Fibroblast of skin of abdomen (primary cell): Measurements from ENCODE around the gene LIN54.
"Not testable (repeated sequence)": the region's sequence is repeated elsewhere in the genome, so short reads cannot be mapped to it uniquely, and the experiment has no call there.

Source experiments
- DNase-seq: peaks from one replicate; pipeline ENCODE4 v3.0.0-alpha.2; 2013

Gene LIN54

DNA sequence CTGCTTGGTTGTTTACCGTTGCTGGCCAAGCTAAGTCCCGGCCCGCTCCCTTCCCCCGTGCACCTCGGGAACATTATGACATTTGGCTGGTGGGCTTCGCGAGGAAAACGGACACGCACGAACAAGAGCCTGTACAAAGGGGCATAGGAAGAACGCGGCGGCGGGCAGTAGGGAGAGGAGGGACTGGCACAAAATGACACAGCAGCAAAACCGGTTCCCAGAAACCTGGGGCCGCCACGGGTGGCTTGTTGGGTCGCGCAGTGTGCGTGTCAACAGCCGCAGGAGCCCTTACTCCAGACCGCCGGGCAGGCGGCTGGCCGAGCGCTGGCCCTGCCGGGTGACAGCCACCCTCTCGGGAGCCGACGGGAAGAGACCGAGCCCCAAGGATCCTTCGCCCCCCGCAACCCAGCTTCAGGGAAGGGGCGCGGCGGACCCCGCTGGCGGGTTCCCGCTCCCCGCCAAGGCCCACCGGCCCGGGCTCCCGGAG, 1.6 kb upstream of the LIN54 start:
- DNase-seq = no peak

GRCh38 chr4:83011689-83012199, 1.1 kb upstream of the LIN54 start:
- DNase-seq = no peak

GRCh38 chr4:83010111-83010521, 507 bp downstream of the LIN54 start:
- peak; percentile 29 for DNase-seq

DNA sequence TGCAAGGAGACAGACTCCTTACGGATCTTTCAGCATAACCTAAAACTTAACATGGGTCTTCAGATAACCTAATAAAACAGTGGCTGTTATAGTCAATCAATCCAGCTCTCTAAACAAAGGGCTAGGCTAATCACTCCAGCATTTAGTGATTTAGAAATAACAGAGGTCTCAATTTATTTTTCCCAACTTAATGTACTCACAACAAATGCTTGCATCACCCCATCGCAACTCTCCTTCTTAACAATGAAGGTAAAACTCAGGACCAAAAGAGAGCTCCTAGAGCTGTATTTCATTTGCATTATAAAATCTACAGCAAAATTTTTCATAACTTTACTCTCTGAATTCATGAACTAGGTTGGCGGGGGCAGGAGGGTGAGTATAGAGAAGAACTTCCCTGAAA, 1.1 kb downstream of the LIN54 start:
- no peak for DNase-seq

GRCh38 chr4:83003044-83003791, 7.4 kb downstream of the LIN54 start:
- not testable (repeated sequence) for DNase-seq

- no peak for DNase-seq
Observed at GRCh38 chr4:83002329-83002728, 8.3 kb downstream of the LIN54 start.

- no peak for DNase-seq
Observed at GRCh38 chr4:82998898-82999297, 11.7 kb downstream of the LIN54 start.

DNA sequence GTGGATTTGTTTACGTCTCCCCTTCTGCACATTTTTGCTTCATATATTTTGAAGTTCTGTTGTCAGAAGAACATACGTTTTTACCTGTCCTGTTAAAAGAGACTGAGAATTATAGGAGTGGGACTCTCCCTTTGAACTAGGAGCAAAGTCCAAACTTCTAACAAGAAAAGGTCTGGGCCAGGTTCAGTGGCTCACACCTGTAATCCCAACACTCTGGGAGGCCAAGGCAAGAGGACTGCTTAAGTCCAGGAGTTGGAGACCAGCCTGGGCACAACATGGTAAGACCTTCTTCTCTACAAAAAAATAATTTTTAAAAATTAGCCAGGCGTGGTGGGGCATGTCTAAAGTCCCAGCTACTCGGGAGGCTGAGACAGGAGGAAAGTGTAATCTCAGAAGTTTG, 15.8 kb downstream of the LIN54 start:
- no peak for DNase-seq

- DNase-seq = no peak
Observed at GRCh38 chr4:82989575-82990429, 20.8 kb downstream of the LIN54 start.

DNA sequence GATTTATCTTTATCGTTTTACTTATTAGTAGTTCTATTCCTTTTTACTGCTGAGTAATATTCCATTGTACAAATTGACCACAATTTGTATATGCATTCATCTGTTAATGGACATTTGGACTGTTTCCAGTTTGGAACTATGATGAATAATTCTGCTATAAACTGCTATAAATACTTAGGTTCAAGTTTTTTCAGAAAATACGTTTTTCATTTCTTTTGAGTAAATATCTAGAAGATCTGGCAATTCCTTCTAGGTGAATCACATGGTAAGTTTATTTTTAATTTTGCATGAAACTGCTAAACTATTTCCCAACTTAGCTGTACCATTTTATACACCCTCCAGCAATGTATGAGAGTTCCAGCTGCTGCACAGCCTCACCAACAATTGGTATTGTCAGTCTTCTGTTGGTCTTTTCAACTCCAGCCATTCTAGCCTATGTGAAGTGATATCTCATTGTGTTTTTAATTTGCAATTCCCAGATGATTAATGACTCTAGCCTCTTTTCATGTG, 22.2 kb downstream of the LIN54 start:
- DNase-seq = peak; percentile 88

- not testable (repeated sequence) for DNase-seq
Observed at GRCh38 chr4:82987519-82987918, 23.1 kb downstream of the LIN54 start.

DNA sequence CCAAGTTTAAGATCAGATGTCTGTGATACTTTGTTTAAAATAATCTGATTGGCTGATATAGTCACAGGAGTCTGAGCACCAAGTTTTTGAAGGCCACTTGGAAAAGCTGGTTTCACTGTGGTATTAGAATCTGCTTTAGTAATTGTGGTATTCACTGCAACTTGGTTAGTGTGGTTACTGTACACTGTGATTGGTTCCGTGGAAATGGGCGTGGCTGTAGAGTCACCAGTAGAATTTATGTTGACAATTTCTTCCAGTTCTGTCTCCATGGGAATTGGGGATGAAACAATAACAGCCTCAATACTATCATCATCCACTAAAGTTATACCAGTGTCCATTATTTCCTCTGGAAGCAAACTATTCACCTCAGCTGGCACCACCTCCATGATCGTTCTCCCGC, 26.2 kb downstream of the LIN54 start:
- peak; percentile 45 for DNase-seq

DNA sequence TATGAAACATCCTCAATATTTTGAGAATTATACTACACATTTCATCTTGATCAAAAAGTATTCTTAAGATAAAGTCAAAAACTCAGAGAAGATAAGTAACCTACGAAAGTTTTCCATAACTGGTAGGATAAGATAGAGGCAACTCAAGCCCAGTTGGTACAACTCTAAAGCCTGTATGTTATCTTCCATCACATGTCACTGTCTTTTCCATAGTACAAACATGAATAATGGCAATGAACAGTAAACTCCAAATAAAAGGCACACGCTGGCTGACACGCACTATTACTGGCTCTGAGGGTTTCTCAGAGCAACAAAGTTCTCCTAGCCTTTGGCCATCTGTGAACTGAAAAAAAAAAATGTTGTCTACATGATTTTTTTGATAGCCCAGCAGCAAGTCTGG, 27.2 kb downstream of the LIN54 start:
- no peak for DNase-seq

DNA sequence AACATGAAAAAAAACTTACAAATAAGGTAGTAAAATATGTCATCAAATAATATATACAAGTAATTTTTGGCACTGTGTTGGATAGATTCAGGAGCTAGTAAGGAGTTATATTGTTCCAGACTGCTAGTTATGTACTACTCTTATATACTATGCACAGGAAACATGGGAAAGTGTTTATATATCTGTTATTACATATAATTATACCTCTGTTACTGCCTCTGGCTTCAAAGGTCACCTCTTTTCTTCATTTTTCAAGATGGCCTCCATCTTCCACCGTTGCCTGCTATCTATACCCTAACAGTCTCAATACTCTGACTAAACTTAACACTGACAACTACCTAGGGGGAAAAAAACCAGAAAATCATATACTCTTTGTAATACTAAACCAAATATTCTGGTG, 29.5 kb downstream of the LIN54 start:
- DNase-seq = no peak

DNA sequence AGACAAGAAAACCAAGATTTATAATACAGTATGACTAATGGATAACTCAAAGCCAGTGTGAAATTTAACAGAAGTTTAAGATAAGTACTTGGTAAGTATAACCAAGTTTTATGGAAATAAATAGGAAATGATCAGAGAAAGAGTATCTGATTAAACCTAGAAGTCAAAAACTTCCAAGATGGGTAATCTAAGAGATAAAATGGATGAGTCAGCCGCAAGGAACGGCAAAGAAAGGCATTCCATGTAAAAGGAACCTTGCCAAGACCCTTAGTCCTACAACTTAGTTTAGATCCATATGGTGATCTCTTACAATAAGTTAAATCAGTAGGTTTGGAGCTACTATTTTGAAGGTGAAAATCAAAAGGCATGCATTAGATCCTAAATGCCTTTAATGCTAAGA, 34.8 kb downstream of the LIN54 start:
- DNase-seq = peak; percentile 53

DNA sequence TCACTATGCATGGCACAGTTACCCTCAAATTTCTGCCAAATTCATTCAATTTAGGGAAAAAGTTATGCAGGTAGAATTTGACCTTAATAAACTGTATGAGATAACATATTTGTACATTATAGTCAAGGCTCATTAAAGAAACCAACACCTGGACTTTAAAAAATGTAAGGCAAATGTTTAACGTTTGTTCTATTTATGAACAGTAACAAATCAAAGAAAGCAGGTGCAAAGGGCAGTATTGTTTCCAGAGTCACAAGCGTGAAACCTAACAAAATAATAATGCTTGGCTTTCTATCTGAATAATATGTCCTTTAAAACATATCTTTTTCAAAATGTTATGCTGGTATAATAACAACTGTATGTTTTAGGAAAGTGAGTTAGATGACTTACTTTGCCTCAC, 41.2 kb downstream of the LIN54 start:
- DNase-seq = no peak

- DNase-seq = no peak
Observed at GRCh38 chr4:82968972-82969371, 41.7 kb downstream of the LIN54 start.

DNA sequence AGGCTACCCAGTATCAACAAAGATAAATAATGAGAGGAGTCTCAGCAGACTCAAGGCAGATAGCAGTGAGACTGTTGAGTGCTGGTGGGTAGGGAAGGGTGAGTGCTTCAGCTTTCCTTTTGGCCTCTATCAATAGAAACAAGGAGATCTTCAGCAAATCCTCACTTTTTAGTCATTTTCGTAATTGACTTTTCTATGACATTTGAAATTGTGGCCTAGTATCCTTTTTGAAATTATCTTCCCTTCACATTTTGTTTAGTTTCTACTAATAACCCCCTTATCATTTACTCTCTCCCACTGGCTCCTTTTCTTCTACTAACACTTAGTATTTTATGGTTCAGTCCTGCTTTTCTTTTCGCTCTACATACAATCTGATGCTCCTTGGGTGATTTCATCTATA, 44.9 kb downstream of the LIN54 start:
- DNase-seq = no peak

GRCh38 chr4:82957045-82957444, 53.6 kb downstream of the LIN54 start:
- no peak for DNase-seq

DNA sequence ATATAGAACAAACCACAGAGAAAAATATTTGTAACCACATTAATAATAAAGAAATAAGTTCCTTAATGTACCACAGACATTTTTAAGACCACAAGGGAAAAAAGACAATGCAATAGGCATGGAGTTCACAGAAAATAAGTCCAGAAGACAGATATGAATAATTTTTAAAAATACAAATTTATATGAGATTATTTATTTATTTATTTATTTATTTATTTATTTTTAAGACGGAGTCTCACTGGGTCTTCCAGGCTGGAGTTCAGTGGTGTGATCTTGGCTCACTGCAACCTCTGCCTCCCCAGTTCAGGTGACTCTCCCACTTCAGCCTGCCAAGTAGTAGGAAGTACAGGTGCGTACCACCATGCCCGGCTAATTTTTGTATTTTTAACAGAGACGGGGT, 56.4 kb downstream of the LIN54 start:
- DNase-seq = peak; percentile 23

GRCh38 chr4:82951196-82951595, 59.4 kb downstream of the LIN54 start:
- no peak for DNase-seq

GRCh38 chr4:82948647-82949204, 61.9 kb downstream of the LIN54 start:
- DNase-seq = peak; percentile 8

- no peak for DNase-seq
Observed at GRCh38 chr4:82947498-82947897, 63.1 kb downstream of the LIN54 start.
